MCF 10A (cell line): ENCODE measurements around the gene EHBP1. TPM values are rescaled to one million over a fixed set of nuclear protein-coding genes. Genes with fewer than 3 reads are reported as not detected.

Experiments used
- BruUV-seq: library from RNA; stranded (reverse); fragments of 400-500 nt; replicated peaks from 2 replicates; lab custom pipeline; 2021; lab: Mats Ljungman, UMichigan
- CTCF ChIA-PET: fragments of 300-600 bp; sonication (Branson Sonifier 250); formaldehyde crosslinking; extraction: SDS; loops from one replicate; lab custom pipeline; 2021; ENCODE audit warnings: antibody characterized with exemption, inconsistent platforms; lab: Yijun Ruan, JAX
- POLR2A ChIA-PET: fragments of 300-600, 350-650 bp; sonication (Branson Sonifier 250); formaldehyde crosslinking; extraction: SDS; loops from one replicate; lab custom pipeline; 2020; ENCODE audit warnings: antibody characterized with exemption, inconsistent platforms; lab: Yijun Ruan, JAX
- DNase-seq: peaks from one replicate; pipeline ENCODE4 v3.0.0-alpha.2; 2018; ENCODE audit not compliant: unreplicated experiment
- H3K27ac Mint-ChIP-seq: one replicate; pipeline ENCODE4 v1.8.0; 2022; ENCODE audit warnings: mild to moderate bottlenecking, low read depth, mixed read lengths; ENCODE audit not compliant: unreplicated experiment
- H3K27me3 Mint-ChIP-seq: one replicate; pipeline ENCODE4 v1.8.0; 2022; ENCODE audit warnings: mixed read lengths; ENCODE audit not compliant: insufficient read depth, unreplicated experiment
- H3K36me3 Mint-ChIP-seq: one replicate; pipeline ENCODE4 v1.8.0; 2022; ENCODE audit warnings: mild to moderate bottlenecking, moderate library complexity, mixed read lengths; ENCODE audit not compliant: insufficient read depth, unreplicated experiment
- H3K4me1 Mint-ChIP-seq: one replicate; pipeline ENCODE4 v1.8.0; 2022; ENCODE audit warnings: mixed read lengths; ENCODE audit not compliant: insufficient read depth, unreplicated experiment
- H3K4me3 Mint-ChIP-seq: one replicate; pipeline ENCODE4 v1.8.0; 2022; ENCODE audit warnings: mild to moderate bottlenecking, moderate library complexity, mixed read lengths; ENCODE audit not compliant: unreplicated experiment
- H3K9me3 Mint-ChIP-seq: one replicate; pipeline ENCODE4 v1.8.0; 2022; ENCODE audit warnings: mixed read lengths; ENCODE audit not compliant: unreplicated experiment
- CTCF ChIP-seq: fragments of 200-600 bp; IDR thresholded peaks from one replicate; pipeline ENCODE4 v1.8.0; 2022; ENCODE audit warnings: antibody characterized with exemption, mild to moderate bottlenecking; ENCODE audit not compliant: unreplicated experiment
- intact Hi-C: fragments of 100-400 bp; cut with micrococcal nuclease; formaldehyde crosslinking; loops from 2 replicates; pipeline ENCODE4 v1.14.1; 2022
- total RNA-seq: library from RNA; stranded (reverse); gene quantifications from 2 replicates; pipeline ENCODE4 v1.2.3, GENCODE V29; 2022

The EHBP1 gene
- total RNA-seq, 1 experiment from 2014 or later = 81.2 TPM

- Mint-ChIP-seq H3K4me3 (no peak overlapping the region), H3K27me3 (no peaks in the 10 kb centered on the region), H3K4me1 (peaks cover 5% of the 10 kb centered on the region), H3K27ac (no peak overlapping the region), H3K36me3 (peaks cover 17% of the 10 kb centered on the region), H3K9me3 (peaks cover 7% of the 10 kb centered on the region)
- intact Hi-C loops = no loop called here
- DNase-seq = no peak
- no TSS peak for BruUV-seq
- ChIA-PET CTCF (interaction anchor here (0.7 to 1.1 kb wide), 2 partner anchors 38 to 139 kb away, joined by 3 to 4 read pairs; no protein-coding TSS in a partner anchor), POLR2A (no interaction called here)
- TF ChIP-seq CTCF = no peak
Measured at GRCh38 chr2:62928015-62928414, 222.5 kb downstream of the EHBP1 start.

DNA sequence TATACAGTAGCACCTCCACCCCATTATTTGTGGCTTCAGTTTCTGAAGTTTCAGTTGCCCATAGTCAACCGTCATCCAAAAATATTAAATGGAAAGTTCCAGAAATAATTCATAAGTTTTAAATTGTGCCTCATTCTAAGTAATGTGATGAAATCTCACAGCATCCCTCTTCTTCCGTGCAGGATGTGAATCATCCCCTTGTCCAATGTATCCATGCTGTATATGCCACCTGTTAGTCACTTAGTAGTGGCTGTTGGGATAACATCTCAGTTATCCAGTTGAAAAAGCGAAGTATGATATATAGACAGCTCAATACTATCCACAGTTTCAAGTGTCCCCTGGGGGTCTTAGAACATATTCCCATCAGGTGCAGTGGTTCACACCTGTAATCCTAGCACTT lies 226.0 kb downstream of the EHBP1 start:
- H3K27me3 Mint-ChIP-seq = no peaks in the 10 kb centered on the region
- peak; percentile 26 for DNase-seq
- H3K36me3 Mint-ChIP-seq = peaks cover 7% of the 10 kb centered on the region
- H3K4me1 Mint-ChIP-seq = no peaks in the 10 kb centered on the region
- no peak for TF ChIP-seq CTCF
- intact Hi-C loops = no loop called here
- ChIA-PET POLR2A (no interaction called here), CTCF (no interaction called here)
- no TSS peak for BruUV-seq
- H3K9me3 Mint-ChIP-seq = no peaks in the 10 kb centered on the region
- H3K27ac Mint-ChIP-seq = no peak overlapping the region
- no peak overlapping the region for H3K4me3 Mint-ChIP-seq

DNA sequence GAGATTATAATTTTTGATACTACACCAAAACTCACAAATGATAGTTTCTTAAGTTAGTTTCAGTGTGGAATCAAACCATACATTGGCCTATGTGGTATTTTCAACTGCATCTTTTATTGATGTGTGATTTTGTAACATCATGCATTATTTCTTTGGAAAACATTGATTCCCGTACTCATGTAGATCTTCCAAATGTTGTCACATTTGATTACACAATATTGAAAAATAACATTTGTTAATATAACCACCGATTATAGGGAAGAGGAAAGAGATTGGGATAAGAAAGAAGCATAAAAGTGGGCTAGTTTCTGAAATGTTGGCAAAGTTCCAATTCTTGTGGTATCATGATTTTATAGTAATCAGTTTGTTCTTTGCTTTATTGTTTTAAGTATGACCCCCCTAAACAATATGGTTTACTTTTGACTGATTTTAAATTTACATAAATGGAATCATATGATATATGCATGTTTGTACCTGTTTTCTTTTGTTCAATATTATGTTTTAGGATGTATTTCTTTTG lies 227.9 kb downstream of the EHBP1 start:
- H3K27ac Mint-ChIP-seq = no peak overlapping the region
- POLR2A ChIA-PET = no interaction called here
- intact Hi-C loops = no loop called here
- H3K9me3 Mint-ChIP-seq = no peaks in the 10 kb centered on the region
- H3K36me3 Mint-ChIP-seq = peaks cover 7% of the 10 kb centered on the region
- no TSS peak for BruUV-seq
- no peak overlapping the region for H3K4me3 Mint-ChIP-seq
- no peaks in the 10 kb centered on the region for H3K27me3 Mint-ChIP-seq
- no peak for TF ChIP-seq CTCF
- CTCF ChIA-PET = no interaction called here
- H3K4me1 Mint-ChIP-seq = no peaks in the 10 kb centered on the region
- DNase-seq = no peak

DNA sequence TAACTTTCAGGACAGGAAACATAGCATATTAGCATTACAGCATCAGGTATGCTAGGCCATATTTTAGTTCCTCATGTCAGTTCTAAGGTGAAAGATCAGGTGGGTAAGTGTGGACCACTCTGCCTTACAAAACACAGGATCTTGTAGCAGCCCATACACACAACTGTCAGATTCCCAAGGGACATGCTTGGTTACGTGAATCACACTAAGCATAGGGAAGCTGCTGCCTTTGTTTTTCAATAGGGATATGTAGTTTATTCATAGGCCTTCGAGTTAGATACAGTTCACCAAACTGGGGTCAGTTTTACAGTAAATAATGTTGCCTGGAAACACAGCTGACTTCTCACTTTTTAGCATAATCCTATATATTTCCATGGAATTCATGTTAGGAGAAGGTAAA lies 229.0 kb downstream of the EHBP1 start:
- POLR2A ChIA-PET = interaction anchor here (0.7 kb wide), 2 partner anchors 8 to 793 kb away, joined by 3 read pairs; no protein-coding TSS in a partner anchor
- CTCF ChIA-PET = interaction anchor here (0.6 kb wide), 1 partner anchor 18 kb away, joined by 3 read pairs; no protein-coding TSS in a partner anchor
- Mint-ChIP-seq H3K36me3 (peaks cover 7% of the 10 kb centered on the region), H3K9me3 (no peaks in the 10 kb centered on the region), H3K4me1 (peaks cover 2% of the 10 kb centered on the region), H3K4me3 (no peak overlapping the region), H3K27me3 (no peaks in the 10 kb centered on the region), H3K27ac (no peak overlapping the region)
- BruUV-seq = no TSS peak
- no peak for TF ChIP-seq CTCF
- no peak for DNase-seq
- intact Hi-C loops = no loop called here
